ENCODE data around the gene ST3GAL3. TPM values are rescaled to one million over a fixed set of nuclear protein-coding genes. Genes with fewer than 3 reads are reported as not detected.

ST3GAL3 gene
- total RNA-seq, 1 donor from 2014 or later, result 24.4 TPM

DNA sequence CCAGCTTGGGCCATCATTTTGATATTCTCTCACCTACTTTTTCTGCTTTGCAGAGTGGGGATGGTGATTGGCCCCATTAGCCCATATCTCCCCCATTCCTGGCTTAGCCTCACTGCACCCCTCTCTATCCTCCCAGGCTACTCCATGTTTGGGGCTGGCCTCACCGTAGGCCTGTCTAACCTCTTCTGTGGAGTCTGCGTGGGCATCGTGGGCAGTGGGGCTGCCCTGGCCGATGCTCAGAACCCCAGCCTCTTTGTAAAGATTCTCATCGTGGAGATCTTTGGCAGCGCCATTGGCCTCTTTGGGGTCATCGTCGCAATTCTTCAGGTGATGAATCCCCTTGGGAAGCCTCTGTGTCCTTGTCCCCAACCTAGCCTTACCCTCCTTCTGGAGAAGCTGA lies 269.6 kb downstream of the ST3GAL3 start:
- peak overlapping the region; percentile 95 for H3K4me3 Mint-ChIP-seq
- peak overlapping the region; percentile 18 for H3K27ac Mint-ChIP-seq
- H3K9me3 Mint-ChIP-seq, result no peaks in the 10 kb centered on the region
- H3K36me3 Mint-ChIP-seq, result peaks cover 27% of the 10 kb centered on the region
- H3K27me3 Mint-ChIP-seq, result no peaks in the 10 kb centered on the region
- DNase-seq (ENCODE audit: extremely low spot score, unreplicated experiment), result no peak
- H3K4me1 Mint-ChIP-seq (ENCODE audit: unreplicated experiment), result peaks cover 47% of the 10 kb centered on the region
- TF ChIP-seq CTCF (conservative IDR thresholded peaks at IDR 0.05), result no peak

DNA sequence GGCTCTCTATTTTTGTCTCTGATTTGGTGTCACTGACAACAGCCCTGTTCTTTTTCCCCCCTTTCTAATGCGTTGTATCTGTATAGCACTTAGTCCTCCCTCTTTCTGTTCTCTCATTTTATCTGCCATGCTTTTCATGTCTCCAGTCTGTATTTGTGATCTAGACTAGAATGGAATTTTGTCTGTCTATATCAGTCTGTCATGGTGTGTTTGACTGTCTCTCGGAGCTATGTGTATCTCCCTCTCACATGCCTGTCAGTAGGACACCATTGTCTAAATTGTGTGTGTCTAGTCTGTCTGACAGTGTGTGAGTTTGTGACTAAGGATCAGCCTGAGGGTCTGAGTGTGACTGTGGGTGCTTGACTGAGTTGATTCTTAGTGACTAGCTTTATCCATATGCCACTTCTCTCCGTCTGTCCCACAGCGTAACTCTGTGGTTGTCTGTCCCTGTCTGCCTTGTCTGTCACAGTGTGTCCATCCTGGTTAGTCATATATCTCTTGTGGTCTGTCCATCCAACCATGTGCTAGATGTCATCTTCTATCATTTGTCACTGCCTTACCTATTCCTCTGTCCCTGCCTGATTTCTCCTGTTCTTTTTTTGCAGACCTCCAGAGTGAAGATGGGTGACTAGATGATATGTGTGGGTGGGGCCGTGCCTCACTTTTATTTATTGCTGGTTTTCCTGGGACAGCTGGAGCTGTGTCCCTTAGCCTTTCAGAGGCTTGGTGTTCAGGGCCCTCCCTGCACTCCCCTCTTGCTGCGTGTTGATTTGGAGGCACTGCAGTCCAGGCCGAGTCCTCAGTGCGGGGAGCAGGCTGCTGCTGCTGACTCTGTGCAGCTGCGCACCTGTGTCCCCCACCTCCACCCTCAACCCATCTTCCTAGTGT lies 270.3 kb downstream of the ST3GAL3 start:
- Mint-ChIP-seq H3K27ac (peak overlapping the region; percentile 18), H3K27me3 (no peaks in the 10 kb centered on the region), H3K36me3 (peaks cover 30% of the 10 kb centered on the region), H3K9me3 (no peaks in the 10 kb centered on the region), H3K4me1 (ENCODE audit: unreplicated experiment) (peaks cover 50% of the 10 kb centered on the region), H3K4me3 (peak overlapping the region; percentile 95)
- TF ChIP-seq CTCF (conservative IDR thresholded peaks at IDR 0.05), result no peak
- DNase-seq (ENCODE audit: extremely low spot score, unreplicated experiment), result no peak

DNA sequence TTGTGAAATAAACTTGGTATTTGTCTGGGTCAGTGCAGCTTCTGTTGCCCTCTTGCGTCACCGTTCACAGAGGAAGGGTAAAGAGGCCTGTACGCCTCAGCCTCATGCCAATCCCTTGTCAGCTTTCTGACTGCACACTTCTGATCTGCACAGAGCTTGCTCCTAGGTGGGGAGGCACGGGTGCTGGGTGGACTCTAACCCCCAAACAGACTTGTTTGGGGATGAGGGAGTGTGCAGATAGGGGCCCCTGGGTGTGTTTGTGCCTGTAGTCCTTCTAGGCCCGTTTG lies 270.9 kb downstream of the ST3GAL3 start:
- H3K27me3 Mint-ChIP-seq, result no peaks in the 10 kb centered on the region
- no peak for DNase-seq (ENCODE audit: extremely low spot score, unreplicated experiment)
- H3K9me3 Mint-ChIP-seq, result no peaks in the 10 kb centered on the region
- H3K4me1 Mint-ChIP-seq (ENCODE audit: unreplicated experiment), result peaks cover 56% of the 10 kb centered on the region
- no peak for TF ChIP-seq CTCF (conservative IDR thresholded peaks at IDR 0.05)
- H3K4me3 Mint-ChIP-seq, result peak overlapping the region; percentile 95
- H3K27ac Mint-ChIP-seq, result peak overlapping the region; percentile 80
- H3K36me3 Mint-ChIP-seq, result peaks cover 32% of the 10 kb centered on the region

DNA sequence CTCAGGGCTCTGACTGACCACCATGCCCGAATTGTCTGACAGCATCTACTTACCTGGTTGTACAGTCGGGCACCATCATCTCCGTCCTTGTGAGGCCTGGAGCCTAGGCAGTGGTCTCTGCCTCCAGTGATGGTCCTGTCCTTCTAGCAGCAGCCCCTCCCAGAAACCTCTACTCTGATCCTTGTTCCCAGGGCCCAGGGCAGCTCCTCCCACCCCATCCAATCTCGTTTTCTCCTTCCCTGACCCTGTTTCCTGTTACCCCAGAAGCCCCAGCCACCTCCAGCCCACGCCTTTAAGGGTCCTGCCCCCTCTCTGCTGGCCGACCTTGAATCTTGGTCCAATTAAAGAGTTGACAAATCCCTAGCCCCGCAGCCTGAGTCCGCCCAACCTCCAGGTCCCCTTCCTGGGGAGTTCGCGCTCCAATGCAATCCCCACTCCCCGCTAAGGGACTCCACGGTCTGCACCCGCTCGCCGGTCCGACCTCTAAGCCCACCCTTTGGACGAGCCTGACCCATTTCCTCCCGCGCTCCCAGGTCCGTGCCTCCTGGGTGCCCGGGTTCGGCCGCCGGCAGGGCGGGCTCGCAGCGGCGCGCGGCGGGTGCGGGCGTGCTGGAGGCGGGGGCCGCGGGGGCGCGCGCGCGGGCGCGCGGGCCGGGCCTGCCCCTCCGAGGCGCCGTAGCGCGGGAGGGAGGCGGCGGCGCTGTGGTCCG lies 271.4 kb downstream of the ST3GAL3 start, which contains the start of gene B4GALT2:
Gene B4GALT2, plus strand, starts transcription at position 660 of the 710 bp plus-strand sequence. CDS start 1,951 bp downstream, outside the sequence.
- DNase-seq (ENCODE audit: extremely low spot score, unreplicated experiment), result peak; percentile 76
- peaks cover 55% of the 10 kb centered on the region for H3K4me1 Mint-ChIP-seq (ENCODE audit: unreplicated experiment)
- H3K36me3 Mint-ChIP-seq, result peaks cover 36% of the 10 kb centered on the region
- H3K27ac Mint-ChIP-seq, result peak within 1 kb of the TSS; percentile 82
- no peaks in the 10 kb centered on the region for H3K9me3 Mint-ChIP-seq
- H3K27me3 Mint-ChIP-seq, result no peaks in the 10 kb centered on the region
- H3K4me3 Mint-ChIP-seq, result peak within 1 kb of the TSS; percentile 95
- no peak for TF ChIP-seq CTCF (conservative IDR thresholded peaks at IDR 0.05)

GRCh38 chr1:43979261-43979527 lies 271.9 kb downstream of the ST3GAL3 start:
- H3K27ac Mint-ChIP-seq, result no peak overlapping the region
- H3K36me3 Mint-ChIP-seq, result peaks cover 36% of the 10 kb centered on the region
- no peak for DNase-seq (ENCODE audit: extremely low spot score, unreplicated experiment)
- no peaks in the 10 kb centered on the region for H3K27me3 Mint-ChIP-seq
- H3K4me1 Mint-ChIP-seq (ENCODE audit: unreplicated experiment), result peaks cover 50% of the 10 kb centered on the region
- TF ChIP-seq CTCF (conservative IDR thresholded peaks at IDR 0.05), result no peak
- H3K9me3 Mint-ChIP-seq, result no peaks in the 10 kb centered on the region
- H3K4me3 Mint-ChIP-seq, result no peak overlapping the region
